T1000 (cell line): ENCODE results near the gene PNLIPRP1.

ENCODE experiments used
- DNase-seq: peaks from one replicate; lab custom pipeline; 2025; ENCODE audit warnings: mixed read lengths; lab: John Stamatoyannopoulos, UW

The PNLIPRP1 gene

GRCh38 chr10:116631871-116632295, 41.1 kb downstream of the PNLIPRP1 start:
- no peak for DNase-seq

GRCh38 chr10:116632596-116633215, 41.9 kb downstream of the PNLIPRP1 start:
- DNase-seq, result no peak

GRCh38 chr10:116633216-116633600, 42.4 kb downstream of the PNLIPRP1 start:
- DNase-seq, result no peak

- no peak for DNase-seq
Observed at GRCh38 chr10:116634126-116634975, 43.6 kb downstream of the PNLIPRP1 start.

- no peak for DNase-seq
Observed at GRCh38 chr10:116636385-116636784, 45.6 kb downstream of the PNLIPRP1 start.

- no peak for DNase-seq
Observed at GRCh38 chr10:116636976-116637375, 46.2 kb downstream of the PNLIPRP1 start.

- DNase-seq, result no peak
Observed at GRCh38 chr10:116637830-116638229, 47.1 kb downstream of the PNLIPRP1 start.

GRCh38 chr10:116646502-116646901, 55.7 kb downstream of the PNLIPRP1 start:
- DNase-seq, result no peak

GRCh38 chr10:116648903-116649302, 58.1 kb downstream of the PNLIPRP1 start:
- DNase-seq, result no peak

GRCh38 chr10:116653885-116654284, 63.1 kb downstream of the PNLIPRP1 start:
- no peak for DNase-seq

- no peak for DNase-seq
Observed at GRCh38 chr10:116654816-116655215, 64.1 kb downstream of the PNLIPRP1 start.

GRCh38 chr10:116655568-116655967, 64.8 kb downstream of the PNLIPRP1 start:
- no peak for DNase-seq

- DNase-seq, result no peak
Observed at GRCh38 chr10:116656044-116656443, 65.3 kb downstream of the PNLIPRP1 start.

- DNase-seq, result no peak
Observed at GRCh38 chr10:116657863-116658551, 67.2 kb downstream of the PNLIPRP1 start.
